GM19372 (cell line): ENCODE data around the gene AMOTL1.
"Not testable (repeated sequence)": the region's sequence is repeated elsewhere in the genome, so short reads cannot be mapped to it uniquely, and the experiment has no call there.

Experiments
- ATAC-seq: cut with Tn5 transposase; IDR thresholded peaks from one replicate; pipeline ENCODE4 v1.9.1; 2021; ENCODE audit warnings: mild to moderate bottlenecking, low read depth, moderate library complexity; ENCODE audit not compliant: unreplicated experiment

AMOTL1 gene

DNA sequence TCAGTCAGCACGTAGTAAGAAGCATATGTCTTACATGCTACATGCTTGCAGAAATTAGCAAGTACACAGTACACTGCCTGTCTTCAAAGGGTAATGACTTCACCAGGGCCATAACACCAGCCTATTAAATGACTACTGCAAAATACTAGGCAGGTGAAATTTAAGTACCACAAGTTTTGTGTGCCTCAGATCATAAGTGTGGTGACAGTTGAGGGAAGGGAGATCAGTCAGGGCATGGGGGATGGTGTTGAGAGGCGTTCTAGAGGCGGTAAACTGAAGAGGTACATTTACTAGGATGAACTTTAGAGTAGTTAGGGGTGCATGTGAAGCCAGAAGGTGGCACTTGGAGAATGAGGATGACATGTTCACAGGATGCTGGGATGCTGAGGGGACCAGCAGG, 22.0 kb downstream of the AMOTL1 start:
- no peak for ATAC-seq

- ATAC-seq, result no peak
Measured at GRCh38 chr11:94790661-94791180, 22.6 kb downstream of the AMOTL1 start.

DNA sequence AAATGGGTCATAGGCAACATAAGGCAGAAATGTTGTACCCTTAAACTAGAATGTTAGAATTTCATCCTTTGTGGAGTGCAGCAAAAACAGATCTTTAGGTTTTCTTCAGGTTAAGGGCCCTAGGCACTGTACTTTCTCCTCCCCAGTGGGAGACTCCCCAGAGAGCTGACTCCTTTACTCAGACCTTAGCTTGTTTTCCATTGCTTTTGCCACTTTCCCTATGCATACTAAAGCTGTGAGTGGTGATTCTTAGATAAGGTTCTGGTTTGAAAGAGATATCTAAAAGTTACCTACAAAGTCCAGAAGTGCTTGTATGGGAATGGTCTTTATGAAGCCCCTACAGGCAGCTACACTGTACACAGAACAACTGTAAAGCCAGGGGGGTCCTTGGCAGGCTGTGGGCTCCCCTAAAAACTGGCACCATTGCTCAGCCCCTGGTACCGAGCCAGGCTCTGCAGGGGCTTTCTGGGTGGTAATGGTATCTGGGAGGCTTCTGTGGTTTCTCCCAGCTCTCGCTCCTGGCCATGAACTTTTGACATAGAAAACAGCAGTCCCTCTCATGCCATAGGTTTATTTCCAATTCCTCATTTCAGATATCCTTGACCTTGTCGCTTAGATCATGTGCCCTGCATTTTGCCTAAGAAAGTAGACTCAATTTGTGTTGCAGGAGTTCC, 23.2 kb downstream of the AMOTL1 start:
- no peak for ATAC-seq

DNA sequence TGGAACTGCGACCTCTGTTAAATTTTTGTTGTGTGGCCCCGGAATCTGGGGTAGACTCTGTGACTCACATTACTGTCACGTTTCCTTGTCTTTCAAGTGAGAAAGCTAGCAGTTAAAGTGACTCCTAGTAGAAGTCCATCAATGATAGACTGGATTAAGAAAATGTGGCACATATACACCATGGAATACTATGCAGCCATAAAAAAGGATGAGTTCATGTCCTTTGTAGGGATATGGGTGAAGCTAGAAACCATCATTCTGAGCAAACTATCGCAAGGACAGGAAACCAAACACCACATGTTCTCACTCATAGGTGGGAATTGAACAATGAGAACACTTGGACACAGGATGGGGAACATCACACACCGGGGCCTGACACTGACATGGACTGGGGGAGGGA, 23.8 kb downstream of the AMOTL1 start:
- ATAC-seq, result not testable (repeated sequence)

DNA sequence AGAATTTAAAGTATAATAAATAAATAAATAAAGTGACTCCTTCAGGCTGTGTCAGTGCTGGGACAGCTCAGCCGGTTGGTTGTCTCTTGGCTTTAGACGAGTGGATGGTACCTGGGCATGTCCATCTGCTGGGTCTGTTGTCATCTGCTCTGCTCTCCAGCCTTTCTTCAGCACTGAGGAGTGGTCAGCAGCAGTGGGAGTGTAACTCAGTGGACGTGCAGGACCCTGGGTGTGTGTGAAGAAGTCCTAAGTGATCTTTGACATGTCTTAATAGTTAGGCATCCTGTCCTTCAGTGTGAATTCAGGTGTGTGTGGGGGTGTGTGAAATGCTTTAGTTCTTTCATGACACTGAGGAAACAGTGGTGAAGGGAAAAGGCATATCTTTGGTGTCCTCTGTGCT, 24.3 kb downstream of the AMOTL1 start:
- no peak for ATAC-seq

DNA sequence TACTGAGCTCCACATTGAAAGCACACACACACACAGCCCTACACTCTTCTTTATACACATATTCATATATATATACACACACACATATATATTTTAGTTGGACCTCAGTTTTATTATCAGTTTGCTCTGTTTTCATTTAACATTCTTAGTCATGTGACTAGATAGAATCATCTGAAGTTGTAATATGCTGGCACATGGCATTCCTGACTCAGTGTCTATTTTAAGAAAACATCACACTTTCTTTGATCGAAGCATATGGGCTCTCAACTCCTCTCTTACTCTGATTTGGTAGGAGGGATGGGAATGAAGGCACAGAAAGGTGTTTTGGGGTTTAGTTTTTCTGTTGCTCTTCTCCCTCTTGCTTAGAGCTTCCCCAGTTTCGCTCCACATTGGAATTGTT, 24.8 kb downstream of the AMOTL1 start:
- no peak for ATAC-seq

DNA sequence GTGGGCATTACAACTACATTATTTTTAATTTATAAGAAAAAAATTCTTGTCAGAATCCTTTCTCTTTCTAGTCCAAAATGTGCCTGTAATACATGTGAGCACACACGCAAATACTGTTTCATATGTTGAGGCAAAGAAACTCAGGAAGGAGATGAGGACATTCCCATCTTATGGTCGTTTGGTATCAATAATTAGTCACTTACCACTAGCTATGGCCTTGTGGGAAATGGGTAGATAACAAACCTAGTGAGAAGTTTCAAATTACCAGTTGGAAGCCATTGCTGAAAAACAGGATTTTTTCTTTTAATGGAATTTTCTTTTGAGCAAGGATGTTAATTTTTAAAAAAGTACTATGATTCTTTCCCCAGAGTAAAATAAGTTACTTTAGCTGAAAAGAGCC, 25.7 kb downstream of the AMOTL1 start:
- no peak for ATAC-seq

DNA sequence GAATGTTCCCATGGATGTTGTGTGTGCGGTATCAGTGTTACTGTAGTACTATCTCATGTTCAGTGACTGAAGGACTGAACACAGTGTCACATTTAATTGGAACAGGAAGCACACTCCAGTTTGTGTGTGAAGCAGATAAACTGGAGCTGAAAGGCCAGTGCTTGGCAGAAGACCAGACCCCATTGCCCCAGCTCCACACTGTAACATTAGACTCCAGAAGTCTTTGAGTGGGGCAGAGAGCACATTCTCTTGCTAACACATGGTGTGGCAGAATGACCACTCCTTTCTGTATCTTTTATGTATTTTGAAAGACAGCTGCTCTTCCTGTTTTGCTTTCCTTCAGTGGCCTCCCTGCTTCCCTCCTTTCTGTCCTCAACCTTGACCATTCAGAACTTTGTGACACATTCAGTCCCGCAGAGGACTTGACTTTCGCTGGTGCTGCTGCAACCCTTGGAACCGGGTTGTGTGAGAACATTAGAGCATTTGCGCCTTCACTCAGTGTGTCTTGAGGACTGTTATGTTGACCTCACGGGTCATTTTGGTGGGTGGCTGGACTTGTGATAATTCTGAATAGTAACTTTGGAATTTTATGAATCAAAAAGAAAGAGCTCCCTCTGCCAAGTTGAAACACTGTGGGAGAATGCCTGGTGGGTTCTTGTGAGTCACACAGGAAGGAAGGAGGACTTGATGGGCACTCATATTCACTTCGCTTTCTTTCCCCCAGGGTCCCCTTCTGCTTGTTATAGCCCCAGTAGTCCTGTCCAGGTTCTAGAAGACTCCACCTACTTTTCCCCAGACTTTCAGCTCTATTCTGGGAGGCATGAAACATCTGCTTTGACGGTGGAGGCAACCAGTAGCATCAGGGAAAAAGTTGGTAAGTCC, 26.4 kb downstream of the AMOTL1 start:
- ATAC-seq, result no peak

- no peak for ATAC-seq
Measured at GRCh38 chr11:94795476-94796189, 27.5 kb downstream of the AMOTL1 start.

- no peak for ATAC-seq
Measured at GRCh38 chr11:94796190-94796580, 28.0 kb downstream of the AMOTL1 start.

DNA sequence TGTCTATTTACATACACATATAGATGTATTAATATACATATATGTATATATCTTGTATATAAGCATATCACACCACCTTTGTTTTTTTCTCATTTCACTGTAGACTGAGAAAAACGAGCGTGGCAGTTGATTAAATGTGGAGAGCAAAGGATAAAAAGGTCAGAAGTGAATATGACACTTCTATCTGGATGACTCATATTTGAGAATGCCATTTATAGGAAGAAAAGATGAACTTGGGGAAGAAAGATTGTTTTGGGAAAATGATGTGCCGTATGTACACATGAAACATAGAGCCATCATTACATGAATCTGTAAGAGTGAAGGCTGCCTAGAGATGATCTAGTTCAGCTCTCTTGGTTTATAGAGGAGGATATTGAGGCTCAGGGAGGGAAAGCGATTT, 28.7 kb downstream of the AMOTL1 start:
- no peak for ATAC-seq

GRCh38 chr11:94799726-94800125, 31.6 kb downstream of the AMOTL1 start:
- ATAC-seq, result no peak

- ATAC-seq, result no peak
Measured at GRCh38 chr11:94800414-94800813, 32.3 kb downstream of the AMOTL1 start.

DNA sequence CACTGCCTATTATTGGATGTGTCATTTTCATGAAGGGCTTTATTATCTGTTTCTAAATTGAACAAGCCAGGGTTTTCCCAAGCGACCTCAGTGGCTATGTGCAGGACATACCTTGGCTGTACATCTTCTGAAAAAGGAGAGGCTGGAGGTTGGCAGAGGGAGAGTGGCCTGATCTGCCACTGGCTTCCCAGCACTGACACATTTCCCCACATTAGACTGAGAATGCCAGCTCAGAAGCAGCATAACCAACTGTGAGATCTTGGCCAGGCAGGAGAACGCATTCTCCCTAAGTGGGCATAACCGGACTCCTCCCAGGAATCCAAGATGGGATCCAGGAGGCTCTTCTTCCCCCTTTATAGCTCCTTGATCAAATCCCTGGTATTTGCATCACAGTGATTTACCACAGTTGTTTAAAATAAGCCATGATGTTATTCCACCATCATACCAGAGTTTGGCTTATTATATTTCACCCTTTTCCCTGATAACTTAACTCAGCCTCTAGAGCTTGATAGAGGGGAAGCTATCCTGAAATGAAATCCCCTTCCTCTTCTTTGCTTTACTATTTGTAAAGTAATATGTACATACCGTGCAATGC, 33.8 kb downstream of the AMOTL1 start:
- ATAC-seq, result no peak

DNA sequence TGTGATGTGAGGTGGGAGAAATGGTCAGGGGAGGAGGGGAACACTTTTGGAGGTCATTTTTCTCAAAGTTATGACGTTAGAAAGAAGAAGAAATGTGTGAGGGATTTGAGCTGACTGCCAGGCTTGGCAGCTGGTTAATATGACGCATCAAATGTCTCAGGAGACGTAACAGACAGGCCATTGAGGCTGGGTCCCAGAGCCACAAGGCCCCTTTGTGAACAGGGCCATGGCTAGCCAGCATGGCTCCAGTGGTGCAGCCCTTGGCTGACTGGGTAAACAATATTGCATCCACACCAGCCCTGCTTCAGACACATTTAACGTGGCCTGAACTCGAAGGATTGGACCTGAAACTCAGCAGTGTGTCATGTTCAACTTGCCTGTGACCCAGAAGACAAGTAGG, 34.3 kb downstream of the AMOTL1 start:
- no peak for ATAC-seq

DNA sequence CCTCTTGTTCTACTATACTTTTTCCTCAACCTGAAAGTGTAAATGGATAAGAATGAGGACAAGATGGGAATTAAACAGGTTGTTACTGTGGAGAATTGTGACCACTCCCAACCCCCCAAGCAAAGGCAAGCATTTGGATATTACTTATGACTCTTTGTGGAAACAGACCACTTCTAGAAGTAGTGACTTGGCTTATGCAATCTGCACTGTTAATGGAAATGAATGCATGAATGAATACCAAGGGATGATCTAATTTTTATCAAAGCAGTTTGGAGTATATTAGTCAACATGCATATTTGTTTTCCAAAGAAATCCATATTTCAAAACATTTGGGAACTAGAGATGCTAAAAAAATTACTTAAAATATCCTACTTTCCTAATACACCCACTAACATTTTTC, 35.3 kb downstream of the AMOTL1 start:
- ATAC-seq, result no peak

DNA sequence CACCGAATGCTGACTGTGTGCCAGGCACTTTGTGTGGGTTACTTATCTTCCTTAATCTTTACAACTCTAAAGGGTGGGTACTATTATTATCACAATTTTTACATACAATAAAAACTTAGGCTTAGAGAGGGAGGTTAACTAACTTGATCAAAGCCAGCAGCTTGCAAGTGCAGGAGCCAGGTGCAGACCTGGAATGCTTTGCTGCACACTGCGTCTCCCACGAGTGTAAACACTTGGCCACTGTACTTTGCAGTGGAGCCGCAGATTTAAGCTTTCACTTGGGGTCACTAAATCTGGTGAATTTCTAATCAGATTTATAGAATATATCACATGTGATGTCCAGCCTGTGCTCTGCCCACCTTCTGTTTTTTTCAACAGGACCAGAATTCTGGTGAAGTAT, 36.7 kb downstream of the AMOTL1 start:
- ATAC-seq, result no peak

DNA sequence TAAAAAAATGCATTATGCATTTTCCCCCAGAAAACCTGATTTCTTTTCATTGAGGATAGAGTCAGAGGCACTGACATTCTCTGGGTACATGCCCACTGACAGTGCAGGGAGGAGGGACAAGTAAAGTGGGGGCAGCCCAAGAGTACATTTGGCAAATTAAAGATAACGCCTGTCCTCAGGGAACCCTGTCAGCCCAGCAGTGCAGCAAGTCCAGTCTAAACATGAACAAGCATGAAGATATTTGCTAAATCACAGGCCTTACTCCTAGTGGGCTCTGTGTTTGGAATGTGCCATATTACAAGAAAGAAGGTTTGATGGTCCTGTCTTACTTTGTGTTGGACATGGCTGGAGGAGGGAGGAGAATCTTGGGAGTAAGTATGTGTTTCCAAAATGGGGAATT, 37.9 kb downstream of the AMOTL1 start:
- ATAC-seq, result no peak

- ATAC-seq, result no peak
Measured at GRCh38 chr11:94806419-94806818, 38.3 kb downstream of the AMOTL1 start.

DNA sequence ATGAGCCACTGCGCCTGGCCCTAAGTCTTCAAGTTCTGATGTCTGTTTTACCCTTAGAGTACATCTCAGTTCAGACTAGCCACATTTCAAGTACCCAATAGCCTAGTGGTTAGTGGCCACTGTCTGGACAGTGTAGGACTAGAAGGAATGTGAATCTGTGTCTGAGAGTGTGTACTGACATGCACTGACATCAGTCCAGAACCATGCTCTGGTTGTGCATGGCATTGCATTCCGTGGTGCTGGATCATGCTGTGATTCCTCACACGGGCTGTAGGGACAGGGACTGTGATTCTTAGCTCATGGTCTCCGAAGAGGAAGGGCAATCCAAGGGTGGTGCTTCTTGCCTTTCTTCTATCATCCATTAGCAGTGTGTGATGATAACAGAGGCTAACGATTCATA, 41.1 kb downstream of the AMOTL1 start:
- ATAC-seq, result no peak
